Measurements from ENCODE around the gene PCDH17. TPM values are rescaled to one million over a fixed set of nuclear protein-coding genes. Genes with fewer than 3 reads are reported as not detected.

The PCDH17 gene
- total RNA-seq, 3 donors from 2014 or later, result 0.03 to 0.05 TPM; not detected in 1

DNA sequence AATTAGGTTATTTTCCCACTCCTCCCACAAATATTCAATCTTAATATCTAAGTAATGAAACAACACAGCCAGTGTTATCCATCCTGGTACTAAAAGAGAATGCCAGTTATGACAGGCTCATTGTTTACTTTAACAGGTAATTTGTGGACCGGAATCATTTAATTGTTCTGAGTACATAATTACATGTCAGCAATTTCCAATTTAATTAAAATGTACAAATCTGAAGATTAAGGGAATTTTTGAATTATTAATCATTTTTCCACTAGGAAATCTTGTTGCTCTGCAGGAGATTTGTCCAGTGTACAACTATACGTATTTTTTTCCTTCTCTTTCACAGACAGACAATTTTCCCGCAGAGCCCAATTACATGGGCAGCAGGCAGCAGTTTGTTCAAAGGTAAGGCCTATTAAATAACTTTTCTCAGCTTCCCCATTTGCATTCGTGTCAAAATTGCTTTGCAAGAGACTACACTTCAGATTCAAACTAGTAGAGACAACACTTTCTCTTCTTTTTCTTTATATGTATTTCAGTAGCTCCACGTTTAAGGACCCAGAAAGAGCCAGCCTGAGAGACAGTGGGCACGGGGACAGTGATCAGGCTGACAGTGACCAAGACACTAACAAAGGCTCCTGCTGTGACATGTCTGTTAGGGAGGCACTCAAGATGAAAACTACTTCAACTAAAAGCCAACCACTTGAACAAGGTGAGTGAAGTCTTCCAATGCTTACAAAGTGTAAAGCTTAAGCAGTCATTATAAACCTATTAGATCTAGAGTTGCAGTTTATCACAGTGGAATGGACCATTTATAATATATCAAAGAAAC lies 34.8 kb downstream of the PCDH17 start:
- no peak overlapping the region for H3K4me3 Mint-ChIP-seq
- ATAC-seq (no peak), DNase-seq (no peak)
- H3K9me3 Mint-ChIP-seq, result no peaks in the 10 kb centered on the region
- H3K36me3 Mint-ChIP-seq (ENCODE audit: insufficient read depth), result no peaks in the 10 kb centered on the region
- H3K27me3 Mint-ChIP-seq (ENCODE audit: low read depth), result no peaks in the 10 kb centered on the region
- no peaks in the 10 kb centered on the region for H3K4me1 Mint-ChIP-seq (ENCODE audit: low read depth)

DNA sequence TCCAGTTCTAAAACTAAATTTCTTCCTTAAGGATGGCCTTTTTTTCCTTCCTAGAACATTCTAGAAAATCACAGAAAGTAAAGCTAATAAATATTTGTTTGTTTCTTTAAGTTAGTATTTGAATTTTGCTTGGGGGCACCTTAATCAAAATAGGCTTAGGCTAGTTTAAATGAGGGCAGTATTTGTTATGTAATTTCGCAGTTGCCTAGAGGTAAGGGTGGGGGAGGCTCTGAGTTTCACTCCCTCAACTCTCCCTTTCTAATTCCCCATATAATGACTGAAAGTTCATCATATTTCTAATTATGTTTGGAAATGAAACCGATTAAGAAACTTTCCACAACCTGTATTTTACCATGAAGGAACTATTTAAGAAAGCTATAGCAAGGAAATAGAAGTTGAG lies 40.6 kb downstream of the PCDH17 start:
- H3K4me1 Mint-ChIP-seq (ENCODE audit: low read depth), result no peaks in the 10 kb centered on the region
- H3K36me3 Mint-ChIP-seq (ENCODE audit: insufficient read depth), result no peaks in the 10 kb centered on the region
- H3K9me3 Mint-ChIP-seq, result peaks cover 7% of the 10 kb centered on the region
- DNase-seq, result no peak
- ATAC-seq, result no peak
- no peak overlapping the region for H3K4me3 Mint-ChIP-seq
- no peaks in the 10 kb centered on the region for H3K27me3 Mint-ChIP-seq (ENCODE audit: low read depth)

- no peaks in the 10 kb centered on the region for H3K36me3 Mint-ChIP-seq (ENCODE audit: insufficient read depth)
- ATAC-seq (no peak), DNase-seq (no peak)
- H3K9me3 Mint-ChIP-seq, result peaks cover 7% of the 10 kb centered on the region
- H3K4me3 Mint-ChIP-seq, result no peak overlapping the region
- no peaks in the 10 kb centered on the region for H3K4me1 Mint-ChIP-seq (ENCODE audit: low read depth)
- H3K27me3 Mint-ChIP-seq (ENCODE audit: low read depth), result no peaks in the 10 kb centered on the region
Measured at GRCh38 chr13:57673197-57673596, 41.7 kb downstream of the PCDH17 start.

- Mint-ChIP-seq H3K36me3 (ENCODE audit: insufficient read depth) (no peaks in the 10 kb centered on the region), H3K4me3 (no peak overlapping the region), H3K9me3 (peaks cover 7% of the 10 kb centered on the region), H3K27me3 (ENCODE audit: low read depth) (no peaks in the 10 kb centered on the region), H3K4me1 (ENCODE audit: low read depth) (no peaks in the 10 kb centered on the region)
- no peak for DNase-seq
- ATAC-seq, result no peak
Measured at GRCh38 chr13:57675526-57675925, 44.0 kb downstream of the PCDH17 start.

DNA sequence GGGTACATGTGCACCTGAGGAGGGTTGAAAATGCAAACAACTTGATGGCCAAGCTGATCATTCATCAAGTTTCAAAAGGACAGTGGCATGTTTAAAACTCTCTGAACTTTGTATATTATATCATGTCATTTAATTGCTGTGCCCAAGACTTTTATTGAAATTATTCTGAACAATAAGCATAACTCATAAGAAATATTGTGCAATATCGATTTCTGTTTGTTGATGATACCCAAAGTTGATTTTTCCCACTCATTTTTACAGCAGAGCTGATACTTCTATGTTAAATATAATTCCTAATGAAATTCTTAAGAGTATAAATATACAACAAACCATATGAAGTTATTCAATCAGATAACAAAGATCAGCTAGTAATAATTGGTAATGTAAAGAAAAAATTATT lies 49.1 kb downstream of the PCDH17 start:
- ATAC-seq, result no peak
- DNase-seq, result no peak
- Mint-ChIP-seq H3K4me1 (ENCODE audit: low read depth) (no peaks in the 10 kb centered on the region), H3K27me3 (ENCODE audit: low read depth) (no peaks in the 10 kb centered on the region), H3K9me3 (peaks cover 6% of the 10 kb centered on the region), H3K4me3 (no peak overlapping the region), H3K36me3 (ENCODE audit: insufficient read depth) (no peaks in the 10 kb centered on the region)

GRCh38 chr13:57682128-57682716 lies 50.7 kb downstream of the PCDH17 start:
- no peak for ATAC-seq
- Mint-ChIP-seq H3K27me3 (ENCODE audit: low read depth) (no peaks in the 10 kb centered on the region), H3K4me1 (ENCODE audit: low read depth) (no peaks in the 10 kb centered on the region), H3K36me3 (ENCODE audit: insufficient read depth) (no peaks in the 10 kb centered on the region), H3K9me3 (peaks cover 6% of the 10 kb centered on the region), H3K4me3 (no peak overlapping the region)
- DNase-seq, result no peak

GRCh38 chr13:57698851-57699250 lies 67.3 kb downstream of the PCDH17 start:
- Mint-ChIP-seq H3K4me3 (no peak overlapping the region), H3K27me3 (ENCODE audit: low read depth) (no peaks in the 10 kb centered on the region), H3K4me1 (ENCODE audit: low read depth) (no peaks in the 10 kb centered on the region), H3K36me3 (ENCODE audit: insufficient read depth) (no peaks in the 10 kb centered on the region), H3K9me3 (peaks cover 5% of the 10 kb centered on the region)
- DNase-seq (no peak), ATAC-seq (no peak)

- ATAC-seq (no peak), DNase-seq (no peak)
- Mint-ChIP-seq H3K4me1 (ENCODE audit: low read depth) (no peaks in the 10 kb centered on the region), H3K9me3 (no peaks in the 10 kb centered on the region), H3K27me3 (ENCODE audit: low read depth) (no peaks in the 10 kb centered on the region), H3K4me3 (no peak overlapping the region), H3K36me3 (ENCODE audit: insufficient read depth) (no peaks in the 10 kb centered on the region)
Measured at GRCh38 chr13:57704031-57704430, 72.5 kb downstream of the PCDH17 start.

GRCh38 chr13:57716295-57716694 lies 84.8 kb downstream of the PCDH17 start:
- Mint-ChIP-seq H3K9me3 (no peaks in the 10 kb centered on the region), H3K4me1 (ENCODE audit: low read depth) (no peaks in the 10 kb centered on the region), H3K27me3 (ENCODE audit: low read depth) (no peaks in the 10 kb centered on the region), H3K4me3 (no peak overlapping the region), H3K36me3 (ENCODE audit: insufficient read depth) (no peaks in the 10 kb centered on the region)
- DNase-seq (no peak), ATAC-seq (no peak)

- ATAC-seq (no peak), DNase-seq (no peak)
- Mint-ChIP-seq H3K36me3 (ENCODE audit: insufficient read depth) (no peaks in the 10 kb centered on the region), H3K9me3 (peaks cover 10% of the 10 kb centered on the region), H3K4me3 (no peak overlapping the region), H3K27me3 (ENCODE audit: low read depth) (no peaks in the 10 kb centered on the region), H3K4me1 (ENCODE audit: low read depth) (no peaks in the 10 kb centered on the region)
Measured at GRCh38 chr13:57724486-57725272, 93.1 kb downstream of the PCDH17 start.

DNA sequence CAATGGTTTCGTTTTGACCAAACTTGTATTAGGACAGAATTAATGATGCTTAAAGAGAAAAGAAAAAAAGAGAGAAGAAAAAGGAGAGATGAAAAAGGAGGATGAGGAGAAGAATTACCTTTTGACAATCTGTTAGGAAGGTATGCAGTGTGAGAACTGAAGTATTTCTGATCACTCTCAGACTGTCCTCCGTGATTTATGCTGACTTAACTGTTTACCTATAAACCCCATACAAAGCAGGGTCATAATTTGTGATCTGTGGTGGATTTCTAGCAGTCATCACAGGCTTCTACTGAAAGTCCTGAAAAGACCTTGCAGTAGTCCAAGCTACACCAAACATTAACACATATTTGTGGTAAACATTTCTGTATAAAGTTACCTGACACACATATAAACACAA lies 93.9 kb downstream of the PCDH17 start:
- Mint-ChIP-seq H3K4me1 (ENCODE audit: low read depth) (no peaks in the 10 kb centered on the region), H3K9me3 (peaks cover 10% of the 10 kb centered on the region), H3K27me3 (ENCODE audit: low read depth) (no peaks in the 10 kb centered on the region), H3K4me3 (no peak overlapping the region), H3K36me3 (ENCODE audit: insufficient read depth) (no peaks in the 10 kb centered on the region)
- DNase-seq, result no peak
- ATAC-seq, result no peak

GRCh38 chr13:57726981-57727380 lies 95.4 kb downstream of the PCDH17 start:
- Mint-ChIP-seq H3K4me1 (ENCODE audit: low read depth) (no peaks in the 10 kb centered on the region), H3K4me3 (no peak overlapping the region), H3K36me3 (ENCODE audit: insufficient read depth) (no peaks in the 10 kb centered on the region), H3K9me3 (peaks cover 5% of the 10 kb centered on the region), H3K27me3 (ENCODE audit: low read depth) (no peaks in the 10 kb centered on the region)
- ATAC-seq (no peak), DNase-seq (no peak)

- DNase-seq (no peak), ATAC-seq (no peak)
- peaks cover 13% of the 10 kb centered on the region for H3K9me3 Mint-ChIP-seq
- no peaks in the 10 kb centered on the region for H3K4me1 Mint-ChIP-seq (ENCODE audit: low read depth)
- no peak overlapping the region for H3K4me3 Mint-ChIP-seq
- no peaks in the 10 kb centered on the region for H3K36me3 Mint-ChIP-seq (ENCODE audit: insufficient read depth)
- H3K27me3 Mint-ChIP-seq (ENCODE audit: low read depth), result no peaks in the 10 kb centered on the region
Measured at GRCh38 chr13:57734306-57734705, 102.8 kb downstream of the PCDH17 start.

- Mint-ChIP-seq H3K4me1 (ENCODE audit: low read depth) (no peaks in the 10 kb centered on the region), H3K4me3 (no peak overlapping the region), H3K27me3 (ENCODE audit: low read depth) (no peaks in the 10 kb centered on the region), H3K36me3 (ENCODE audit: insufficient read depth) (no peaks in the 10 kb centered on the region), H3K9me3 (peaks cover 7% of the 10 kb centered on the region)
- DNase-seq, result no peak
- ATAC-seq, result no peak
Measured at GRCh38 chr13:57739089-57739488, 107.5 kb downstream of the PCDH17 start.
